HG03103 (cell line): ENCODE measurements around the gene BCR.

Experiments
- ATAC-seq: cut with Tn5 transposase; IDR thresholded peaks from one replicate; pipeline ENCODE4 v1.9.1; 2021; ENCODE audit warnings: low read depth; ENCODE audit not compliant: unreplicated experiment

The BCR gene

GRCh38 chr22:23169043-23169406 lies 11.3 kb upstream of the BCR start:
- ATAC-seq: no peak

DNA sequence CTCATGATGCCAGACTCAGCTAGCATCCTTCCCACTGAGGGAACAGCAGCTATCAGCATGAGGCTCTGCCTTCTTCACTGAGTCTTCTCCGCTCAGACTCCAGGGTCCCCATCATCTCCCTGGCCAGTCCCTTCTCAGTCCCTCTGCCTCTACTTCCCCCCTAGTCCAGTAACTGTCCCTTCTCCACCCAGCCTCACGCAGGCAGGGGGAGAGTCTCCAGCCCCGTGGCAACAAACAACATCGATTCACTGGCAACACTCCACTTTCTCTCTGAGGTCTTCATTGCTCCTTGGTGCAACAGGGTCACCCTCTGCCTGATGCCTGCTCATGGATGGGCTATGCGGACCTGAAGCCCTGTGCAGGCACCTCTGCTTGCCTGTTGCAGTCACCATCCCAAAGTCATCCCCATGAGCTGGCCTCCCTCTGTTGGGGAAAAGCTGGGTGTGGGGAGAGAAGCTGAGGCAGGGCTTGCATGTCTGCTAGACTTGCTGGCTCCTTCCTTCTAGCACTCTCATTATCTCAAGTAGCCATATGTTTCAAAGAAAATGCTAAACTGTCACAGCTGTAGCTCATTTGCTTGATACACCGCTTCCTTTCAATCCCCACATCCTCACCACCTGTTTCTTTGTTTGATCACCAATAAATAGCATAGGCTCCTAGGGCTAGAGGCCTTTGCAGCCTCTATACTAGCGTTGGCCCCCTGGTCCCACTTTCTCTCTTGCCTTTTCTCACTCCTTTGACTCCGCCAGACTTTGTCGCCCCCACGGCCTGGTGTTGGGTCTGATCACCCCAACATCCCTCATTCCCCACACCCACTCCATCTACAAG lies 4.3 kb upstream of the BCR start:
- no peak for ATAC-seq

DNA sequence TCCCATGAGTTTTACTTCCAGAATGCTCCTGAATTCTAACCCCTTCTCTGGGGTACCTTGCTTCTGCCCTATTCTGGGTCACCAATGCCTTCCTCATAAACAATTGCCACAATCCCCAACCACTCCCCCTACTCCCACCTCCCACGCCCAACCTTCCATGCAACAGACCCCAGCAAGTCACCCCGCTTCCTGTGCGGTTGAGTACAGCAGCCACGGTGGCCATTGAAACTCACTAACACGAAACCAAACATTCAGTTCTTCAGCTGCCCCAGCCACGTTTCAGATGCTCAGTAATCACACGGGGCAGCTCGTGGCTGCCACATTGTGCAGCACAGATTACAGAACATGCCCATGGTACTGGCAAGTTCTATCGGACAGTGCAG lies 3.7 kb upstream of the BCR start:
- no peak for ATAC-seq

DNA sequence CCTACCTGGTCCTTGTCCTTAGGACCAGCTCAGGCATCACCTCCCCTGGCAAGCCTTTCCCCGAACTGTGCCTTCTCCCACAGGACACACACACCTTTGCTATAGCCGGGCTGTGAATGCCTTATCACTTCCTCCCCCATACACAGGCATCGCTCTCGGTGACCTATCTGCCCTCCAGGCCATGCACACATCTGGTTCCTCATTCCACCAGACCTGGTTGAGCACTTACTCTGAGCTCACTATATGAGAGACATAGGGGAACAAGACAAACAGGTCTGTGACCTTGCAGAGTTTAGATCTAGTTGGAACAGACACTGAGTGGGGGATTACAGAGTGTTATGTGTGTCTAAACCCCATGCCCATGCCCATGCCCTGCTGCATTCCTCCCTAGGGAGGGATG lies 3.1 kb upstream of the BCR start:
- ATAC-seq: no peak

DNA sequence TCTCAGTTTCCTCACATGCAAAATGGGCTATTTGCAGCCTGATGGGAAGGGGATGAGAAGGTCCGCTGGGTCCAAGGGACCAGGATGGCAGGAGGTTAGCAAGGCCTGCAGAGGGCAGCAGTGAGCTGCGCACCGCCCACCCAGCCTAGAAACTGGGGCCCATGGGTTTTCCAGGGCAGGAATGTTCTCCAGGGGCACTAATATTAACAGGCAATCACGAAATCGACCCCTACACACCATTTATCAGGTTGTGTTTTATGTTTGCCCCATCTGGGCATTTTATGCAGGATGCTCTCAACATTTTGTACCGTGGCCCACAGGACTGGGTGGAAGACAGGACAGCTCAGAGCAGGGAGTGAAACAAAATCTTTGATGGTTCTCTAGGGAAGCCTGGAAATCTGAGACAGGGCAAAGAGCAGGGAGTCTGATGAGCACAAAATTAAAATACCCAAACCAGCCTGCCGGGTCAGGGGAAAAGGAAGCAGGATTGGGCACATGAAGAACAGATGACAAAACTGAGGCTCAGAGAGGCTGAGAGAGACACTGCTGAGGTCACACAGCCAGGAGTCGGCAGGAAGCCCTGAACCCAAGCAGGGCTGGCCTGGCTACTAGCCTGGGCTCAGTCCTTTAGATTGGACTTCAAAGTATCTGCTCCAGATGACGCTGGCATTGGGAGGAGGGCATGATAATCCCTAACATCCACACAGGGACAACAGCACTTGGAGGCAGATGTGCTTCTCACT lies 1.6 kb upstream of the BCR start:
- ATAC-seq: no peak

DNA sequence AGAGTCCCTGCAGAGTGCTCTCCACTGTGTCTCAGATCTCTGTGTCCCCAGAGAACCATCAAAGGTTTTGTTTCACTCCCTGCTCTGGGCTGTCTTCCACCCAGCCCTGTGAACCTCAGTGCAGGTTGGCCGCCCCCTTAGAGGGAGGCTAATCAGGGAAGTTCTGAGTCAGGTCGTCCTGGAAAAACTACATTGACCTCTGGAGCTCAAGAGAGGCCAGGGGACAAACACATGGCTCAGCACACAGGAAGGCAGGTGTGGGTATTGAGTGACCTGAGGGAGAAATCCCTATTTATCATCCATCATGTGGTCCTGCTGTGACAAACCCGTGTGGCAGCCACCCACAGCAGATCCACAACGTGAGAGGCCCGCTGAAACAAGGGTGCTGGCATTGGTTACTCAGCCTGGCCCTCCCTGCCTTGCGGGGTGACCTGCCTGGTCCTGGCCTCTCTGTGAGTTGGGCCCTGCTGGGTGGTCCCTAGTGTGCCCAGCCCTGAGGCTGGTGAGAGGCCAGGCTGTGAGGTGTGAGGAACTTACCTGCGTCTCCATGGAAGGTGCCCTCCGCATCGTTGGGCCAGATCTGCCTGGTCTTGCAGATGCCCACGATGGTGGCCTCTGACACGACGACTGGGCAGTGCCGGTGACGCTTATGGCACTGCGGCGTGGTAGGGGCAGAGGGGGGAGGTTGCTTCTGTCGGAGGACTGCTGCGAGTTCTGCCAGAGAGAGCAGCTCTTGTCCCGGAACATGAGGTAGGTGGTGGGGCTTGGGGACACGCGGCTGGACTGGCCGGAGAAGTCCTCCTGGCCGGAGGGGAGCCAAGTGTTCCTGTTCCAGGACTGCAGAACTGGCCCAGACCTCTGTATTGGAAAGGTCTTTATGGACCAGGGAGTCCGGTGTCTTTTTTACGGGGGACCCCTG lies 669 bp upstream of the BCR start:
- ATAC-seq: no peak

GRCh38 chr22:23180893-23181720 lies 798 bp downstream of the BCR start:
- ATAC-seq: no peak

DNA sequence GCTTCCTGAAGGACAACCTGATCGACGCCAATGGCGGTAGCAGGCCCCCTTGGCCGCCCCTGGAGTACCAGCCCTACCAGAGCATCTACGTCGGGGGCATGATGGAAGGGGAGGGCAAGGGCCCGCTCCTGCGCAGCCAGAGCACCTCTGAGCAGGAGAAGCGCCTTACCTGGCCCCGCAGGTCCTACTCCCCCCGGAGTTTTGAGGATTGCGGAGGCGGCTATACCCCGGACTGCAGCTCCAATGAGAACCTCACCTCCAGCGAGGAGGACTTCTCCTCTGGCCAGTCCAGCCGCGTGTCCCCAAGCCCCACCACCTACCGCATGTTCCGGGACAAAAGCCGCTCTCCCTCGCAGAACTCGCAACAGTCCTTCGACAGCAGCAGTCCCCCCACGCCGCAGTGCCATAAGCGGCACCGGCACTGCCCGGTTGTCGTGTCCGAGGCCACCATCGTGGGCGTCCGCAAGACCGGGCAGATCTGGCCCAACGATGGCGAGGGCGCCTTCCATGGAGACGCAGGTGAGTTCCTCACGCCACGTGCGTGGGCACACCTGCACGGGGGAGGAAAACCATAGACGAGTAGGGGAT lies 1.5 kb downstream of the BCR start:
- no peak for ATAC-seq

DNA sequence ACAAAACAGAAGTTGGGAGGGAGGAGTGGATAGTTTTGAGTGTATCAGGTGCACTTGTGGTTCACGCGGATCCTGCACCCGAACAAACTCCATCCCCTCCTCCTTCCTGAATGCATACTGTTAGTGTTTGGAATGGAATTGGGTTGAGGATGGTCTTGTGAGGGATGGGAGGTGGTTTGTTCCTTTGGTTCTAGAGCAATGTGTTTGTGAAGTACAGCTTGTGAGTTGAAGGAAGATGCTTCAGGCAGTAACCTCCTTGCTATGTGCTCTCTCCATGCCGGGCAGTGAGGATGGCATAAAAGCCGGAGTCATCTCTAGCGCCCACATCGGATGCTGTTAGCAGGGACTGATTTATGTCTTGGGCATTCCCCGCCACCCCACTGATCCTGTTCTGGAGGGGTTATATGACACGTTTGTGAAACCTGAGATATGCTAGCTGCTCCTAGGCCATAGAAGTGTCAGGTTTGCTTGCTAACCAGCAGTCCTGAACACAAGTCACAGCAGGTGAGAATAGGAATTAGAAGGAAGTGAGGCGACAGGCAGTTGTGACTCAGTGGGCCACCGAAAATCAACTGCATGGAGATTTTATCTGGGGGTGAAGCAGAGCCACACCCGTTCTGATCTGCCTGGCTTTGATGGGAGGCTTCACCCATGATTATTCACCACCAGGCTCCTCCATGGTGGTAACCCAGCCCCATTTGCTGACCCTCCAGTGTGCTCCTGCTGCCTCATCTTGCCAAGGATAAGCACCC lies 2.2 kb downstream of the BCR start:
- ATAC-seq: no peak

DNA sequence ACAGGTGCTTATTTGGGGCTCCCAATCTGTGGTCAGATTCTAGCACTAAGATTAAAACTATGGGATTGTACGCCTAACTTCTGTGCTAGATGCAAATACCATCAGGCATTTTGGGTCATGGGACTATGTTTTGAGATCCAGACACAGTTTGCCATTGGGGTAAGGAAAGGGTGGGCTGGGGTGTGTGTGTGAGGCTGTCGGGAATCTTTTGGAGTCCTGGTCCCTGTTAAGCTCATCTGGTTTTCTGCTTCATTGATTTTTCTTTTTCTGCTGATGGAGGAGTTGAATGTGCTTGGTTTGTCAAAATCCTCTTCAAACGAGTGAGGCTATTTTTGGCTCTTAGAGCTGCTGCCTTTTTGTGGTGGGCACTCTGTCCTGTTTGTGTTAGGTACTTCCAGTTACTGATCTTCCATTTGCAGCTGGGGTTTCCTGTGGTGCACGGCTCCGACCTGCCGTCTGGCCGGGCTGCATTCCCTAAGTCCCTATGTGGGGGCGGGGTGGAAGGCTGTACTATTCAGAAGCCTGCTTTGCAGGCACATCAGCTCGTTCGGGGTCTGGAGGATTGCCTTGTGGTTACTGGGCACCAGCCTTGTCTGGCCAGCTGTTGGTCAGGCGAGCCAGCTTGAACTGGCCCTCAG lies 2.9 kb downstream of the BCR start:
- ATAC-seq: no peak

DNA sequence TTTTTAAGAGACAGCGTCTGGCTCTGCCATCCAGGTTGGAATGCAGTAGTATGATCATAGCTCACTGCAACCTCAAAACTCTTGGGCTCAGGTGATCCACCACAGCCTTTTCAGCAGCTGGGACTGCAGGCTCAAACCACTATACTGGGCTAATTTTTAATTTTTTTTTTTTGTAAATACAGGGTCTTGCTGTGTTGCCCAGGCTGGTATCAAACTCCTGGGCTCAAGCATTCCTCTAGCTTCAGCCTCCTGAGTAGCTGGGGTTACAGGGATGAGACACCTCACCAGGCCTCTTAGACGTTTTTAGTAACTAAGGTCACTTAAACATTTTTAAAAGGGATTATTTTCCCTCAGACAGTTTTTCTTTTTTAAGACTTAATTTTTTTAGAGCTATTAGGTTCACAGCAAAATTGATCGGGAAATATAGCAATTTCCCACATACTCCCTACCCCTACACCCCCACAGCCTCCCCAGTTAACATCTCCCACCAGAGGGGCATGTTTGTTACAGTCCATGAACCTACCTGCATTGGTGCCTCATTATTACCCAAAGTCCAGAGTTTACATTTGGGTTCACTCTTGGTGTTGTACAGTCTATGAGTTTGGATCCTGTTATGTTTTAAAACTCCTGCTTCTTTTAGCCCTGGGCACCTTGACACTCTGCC lies 3.9 kb downstream of the BCR start:
- ATAC-seq: no peak

GRCh38 chr22:23184764-23185113 lies 4.4 kb downstream of the BCR start:
- ATAC-seq: no peak

GRCh38 chr22:23187211-23187610 lies 6.9 kb downstream of the BCR start:
- ATAC-seq: no peak

DNA sequence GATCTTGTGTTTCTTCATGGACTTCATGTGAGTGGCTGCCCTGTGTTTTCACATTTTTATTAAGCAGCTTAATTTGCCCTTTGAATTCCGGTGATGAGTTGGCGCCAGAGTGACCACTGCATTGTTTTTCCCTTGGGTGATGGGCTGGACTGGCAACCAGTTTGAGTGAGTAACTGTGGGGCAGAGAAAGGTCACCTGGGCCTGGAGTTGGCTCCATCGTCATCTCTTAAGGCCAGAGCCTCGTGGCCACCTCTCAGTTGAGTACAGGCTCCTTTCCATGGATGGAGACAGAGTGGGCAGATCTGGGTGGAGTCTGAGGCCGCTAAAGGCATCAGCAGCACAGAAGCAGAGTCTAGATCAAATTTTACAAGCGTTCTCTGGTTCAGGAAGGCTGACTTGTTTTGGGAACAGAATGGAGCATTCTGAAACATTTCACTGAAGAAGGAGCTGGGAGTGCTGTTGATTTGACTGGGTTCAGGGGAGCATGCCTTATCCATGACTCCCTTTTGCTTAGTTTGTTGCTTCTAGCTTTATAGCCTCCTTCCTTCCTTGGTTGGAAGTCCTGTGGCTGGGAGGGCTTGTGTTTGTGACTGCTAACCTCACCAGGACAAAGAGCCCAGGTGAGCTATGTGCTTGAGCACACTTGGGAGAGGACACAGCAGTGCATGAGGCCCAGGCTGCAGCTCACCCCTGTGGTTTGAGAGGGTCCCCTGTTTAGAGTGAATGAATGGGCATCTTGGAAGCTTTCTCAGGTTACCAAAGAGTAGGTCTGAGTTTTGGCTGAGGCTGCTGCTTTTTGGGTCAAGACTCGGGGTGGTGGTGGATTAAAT lies 7.8 kb downstream of the BCR start:
- ATAC-seq: no peak

- no peak for ATAC-seq
Observed at GRCh38 chr22:23190526-23190925, 10.2 kb downstream of the BCR start.

DNA sequence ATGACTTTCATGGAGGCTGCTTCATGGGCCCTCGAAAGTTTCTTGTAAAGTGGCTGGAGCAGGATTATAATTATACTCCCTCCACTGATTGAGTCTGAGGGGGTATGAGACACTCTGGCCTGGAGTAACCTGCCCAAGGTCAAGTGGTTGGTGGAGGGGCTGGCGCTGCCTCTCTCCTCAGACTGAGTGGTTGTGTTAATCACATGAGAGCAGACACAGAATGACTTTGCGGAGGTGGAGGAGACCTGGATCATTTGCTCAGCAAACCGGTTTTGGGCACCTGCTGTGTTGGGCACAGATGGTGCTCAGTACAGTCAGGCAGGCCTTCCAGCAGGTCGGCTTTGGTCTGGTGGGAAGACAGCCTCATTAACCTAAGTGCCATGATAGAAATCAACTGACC lies 11.8 kb downstream of the BCR start:
- ATAC-seq: no peak

DNA sequence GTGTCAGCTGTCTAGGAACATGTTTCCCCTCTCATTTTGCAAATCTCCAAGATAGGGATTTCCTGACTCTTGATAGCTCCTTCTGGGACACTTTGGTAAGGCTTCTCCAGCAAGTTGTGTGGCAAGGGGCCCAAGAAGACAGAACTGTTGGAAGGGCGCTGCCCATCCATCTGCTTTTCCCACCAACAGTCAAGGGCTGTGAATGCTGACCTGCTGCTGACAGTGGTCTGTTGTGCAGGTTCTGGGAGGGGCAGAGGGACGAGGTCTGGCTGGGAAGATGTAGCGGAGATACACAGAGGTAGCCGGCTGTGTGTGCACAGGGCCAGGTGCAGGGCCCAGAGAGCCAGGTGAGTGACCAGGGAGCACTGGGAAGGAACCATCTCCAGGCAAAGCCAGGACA lies 12.2 kb downstream of the BCR start:
- no peak for ATAC-seq
